Measurements from ENCODE around the gene SLC35B2.

The SLC35B2 gene

DNA sequence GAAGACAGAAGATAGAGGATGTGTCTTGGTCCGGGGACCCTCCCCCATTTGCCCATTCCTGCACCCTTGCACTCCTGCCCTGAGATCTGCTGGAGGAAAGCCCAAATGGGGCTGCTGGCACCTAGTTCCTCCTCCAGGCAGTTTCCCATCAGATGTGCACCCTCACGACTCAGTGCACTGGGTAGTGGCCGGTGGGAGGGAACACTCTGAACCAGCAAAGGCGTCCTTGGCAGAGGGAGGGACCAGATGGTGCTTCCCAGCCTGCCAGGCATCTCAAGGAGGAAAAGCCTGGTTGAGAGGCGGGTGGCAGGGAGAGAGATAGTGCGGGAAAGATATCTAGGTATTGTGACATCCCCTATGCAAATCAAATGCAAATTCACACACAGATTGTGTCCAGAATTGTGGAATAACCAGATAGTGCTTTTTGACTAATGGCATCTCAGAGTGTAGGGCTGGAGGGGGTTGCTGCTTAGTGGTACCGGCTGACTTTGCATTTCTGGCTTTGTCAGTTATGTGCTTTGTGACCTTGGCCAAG lies 32.5 kb upstream of the SLC35B2 start:
- no peak for DNase-seq
- in situ Hi-C loops (cut with HindIII; ENCODE audit: low pct_ligation_motif_present, low pct_unique_long_range_greater_than_20kb, low sequenced_read_pairs): no loop called here

DNA sequence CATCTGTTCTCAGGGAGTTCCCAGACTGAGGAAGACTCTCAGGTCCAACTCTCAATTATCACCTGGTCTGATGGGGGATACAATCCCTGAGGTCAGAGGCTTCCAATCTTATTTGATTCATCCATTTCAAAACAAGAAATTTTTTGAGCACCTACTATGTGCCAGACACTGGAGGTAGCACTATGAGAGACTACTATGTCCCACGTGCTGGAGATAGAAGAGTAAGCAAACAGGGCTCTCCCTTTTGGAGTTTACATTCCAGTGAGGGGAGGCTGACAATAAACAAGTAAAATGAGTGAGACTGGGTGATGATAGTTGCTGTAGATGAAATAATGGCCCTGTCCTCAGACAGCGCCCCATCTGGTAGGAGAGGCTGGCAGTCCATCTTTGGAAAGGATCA lies 29.4 kb upstream of the SLC35B2 start:
- no peak for DNase-seq
- in situ Hi-C loops (cut with HindIII; ENCODE audit: low pct_ligation_motif_present, low pct_unique_long_range_greater_than_20kb, low sequenced_read_pairs): no loop called here

- in situ Hi-C loops (cut with HindIII; ENCODE audit: low pct_ligation_motif_present, low pct_unique_long_range_greater_than_20kb, low sequenced_read_pairs): no loop called here
Observed at GRCh38 chr6:44286285-44286565, 28.9 kb upstream of the SLC35B2 start.

GRCh38 chr6:44285552-44286284 lies 28.4 kb upstream of the SLC35B2 start:
- peak; percentile 40 for DNase-seq
- in situ Hi-C loops (cut with HindIII; ENCODE audit: low pct_ligation_motif_present, low pct_unique_long_range_greater_than_20kb, low sequenced_read_pairs): no loop called here

More at GRCh38 chr6:44286285-44286565, 28.9 kb upstream of the SLC35B2 start:
- DNase-seq: no peak

- DNase-seq: no peak
- in situ Hi-C loops (cut with HindIII; ENCODE audit: low pct_ligation_motif_present, low pct_unique_long_range_greater_than_20kb, low sequenced_read_pairs): no loop called here
Observed at GRCh38 chr6:44284867-44285266, 27.5 kb upstream of the SLC35B2 start.

DNA sequence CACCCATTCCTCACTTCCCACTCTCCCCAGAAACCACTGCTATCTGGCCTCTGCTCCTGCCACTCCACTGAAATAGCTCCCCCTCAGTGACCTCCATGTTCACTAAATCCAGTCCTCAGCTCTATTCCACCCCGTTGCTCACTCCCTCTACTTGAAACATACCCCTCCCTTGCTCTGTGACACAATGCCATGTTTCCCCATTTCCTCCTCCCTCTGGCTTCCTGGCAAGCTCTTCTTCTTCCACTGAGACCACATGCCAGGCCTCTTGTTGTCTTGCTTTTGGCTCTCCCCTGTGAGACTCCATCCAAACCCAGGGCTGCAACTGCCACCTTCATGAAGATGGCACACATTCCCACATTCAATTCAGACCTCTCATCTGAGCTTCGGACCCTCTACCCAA lies 26.8 kb upstream of the SLC35B2 start:
- no peak for DNase-seq
- in situ Hi-C loops (cut with HindIII; ENCODE audit: low pct_ligation_motif_present, low pct_unique_long_range_greater_than_20kb, low sequenced_read_pairs): no loop called here

DNA sequence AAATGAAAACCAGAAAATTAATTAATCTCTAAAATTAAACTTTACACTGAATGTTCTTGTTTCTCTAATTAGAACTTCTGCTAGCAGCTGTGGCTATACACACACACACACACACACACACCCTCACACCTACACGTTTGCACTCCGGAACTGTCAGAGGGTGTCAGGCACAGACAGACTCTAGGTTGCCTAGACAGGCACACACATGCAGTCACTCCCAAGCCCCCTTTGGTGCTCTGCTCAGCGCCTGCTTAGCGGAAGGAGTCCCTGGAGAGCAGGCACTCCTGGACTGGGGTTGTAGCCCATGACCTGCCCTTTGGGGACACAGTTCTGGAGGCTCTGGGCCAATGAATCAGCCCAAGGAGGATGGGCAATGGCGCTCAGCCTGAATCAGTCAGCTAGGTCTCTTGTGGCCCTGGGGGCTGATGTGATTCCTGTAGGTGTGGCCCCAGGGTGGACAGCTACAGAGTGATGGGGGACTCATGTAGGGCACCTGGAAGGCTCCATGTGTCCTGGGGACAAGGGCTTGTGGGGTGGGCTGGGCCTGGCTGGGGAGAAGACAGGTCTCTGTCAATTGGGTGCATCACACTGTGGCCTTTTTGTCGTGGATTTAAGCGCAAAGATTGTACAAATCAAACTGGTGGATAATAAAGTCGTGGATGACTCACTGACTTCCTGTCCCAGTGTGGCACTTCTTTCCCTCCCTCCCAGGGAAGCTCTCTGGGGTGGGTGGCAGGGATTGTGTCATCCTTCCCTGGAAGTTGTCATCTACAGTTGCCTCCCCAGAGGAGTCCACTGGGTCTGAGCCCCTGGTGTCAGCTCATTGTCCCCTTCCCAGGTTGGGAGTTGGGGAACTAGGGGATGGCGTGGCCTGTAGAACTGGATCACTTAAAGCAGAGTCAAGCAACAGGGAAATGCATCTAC lies 21.7 kb upstream of the SLC35B2 start:
- in situ Hi-C loops (cut with HindIII; ENCODE audit: low pct_ligation_motif_present, low pct_unique_long_range_greater_than_20kb, low sequenced_read_pairs): no loop called here
- no peak for DNase-seq

DNA sequence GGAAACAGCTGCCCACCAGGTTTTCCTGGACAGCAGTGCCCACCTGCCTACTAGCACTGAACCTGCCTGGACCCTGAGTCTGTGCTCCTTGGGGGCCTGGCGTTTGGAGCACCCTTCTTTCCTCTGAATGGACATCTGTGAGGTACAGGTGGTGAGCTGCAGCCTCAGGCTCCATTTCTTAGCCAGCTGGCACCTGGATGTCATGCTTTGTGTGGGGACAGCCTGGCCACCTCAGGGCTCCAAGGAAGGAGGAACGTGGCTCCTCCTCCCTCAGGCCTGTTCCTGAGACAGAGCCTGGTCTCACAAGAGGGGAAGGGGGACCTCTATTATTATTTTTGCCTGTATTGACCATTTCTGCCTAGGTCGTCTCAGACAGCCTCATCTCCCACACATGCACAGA lies 21.0 kb upstream of the SLC35B2 start:
- DNase-seq: no peak
- in situ Hi-C loops (cut with HindIII; ENCODE audit: low pct_ligation_motif_present, low pct_unique_long_range_greater_than_20kb, low sequenced_read_pairs): no loop called here

GRCh38 chr6:44277763-44278162 lies 20.4 kb upstream of the SLC35B2 start:
- in situ Hi-C loops (cut with HindIII; ENCODE audit: low pct_ligation_motif_present, low pct_unique_long_range_greater_than_20kb, low sequenced_read_pairs): no loop called here
- no peak for DNase-seq

- in situ Hi-C loops (cut with HindIII; ENCODE audit: low pct_ligation_motif_present, low pct_unique_long_range_greater_than_20kb, low sequenced_read_pairs): no loop called here
- DNase-seq: no peak
Observed at GRCh38 chr6:44276667-44277640, 19.6 kb upstream of the SLC35B2 start.

DNA sequence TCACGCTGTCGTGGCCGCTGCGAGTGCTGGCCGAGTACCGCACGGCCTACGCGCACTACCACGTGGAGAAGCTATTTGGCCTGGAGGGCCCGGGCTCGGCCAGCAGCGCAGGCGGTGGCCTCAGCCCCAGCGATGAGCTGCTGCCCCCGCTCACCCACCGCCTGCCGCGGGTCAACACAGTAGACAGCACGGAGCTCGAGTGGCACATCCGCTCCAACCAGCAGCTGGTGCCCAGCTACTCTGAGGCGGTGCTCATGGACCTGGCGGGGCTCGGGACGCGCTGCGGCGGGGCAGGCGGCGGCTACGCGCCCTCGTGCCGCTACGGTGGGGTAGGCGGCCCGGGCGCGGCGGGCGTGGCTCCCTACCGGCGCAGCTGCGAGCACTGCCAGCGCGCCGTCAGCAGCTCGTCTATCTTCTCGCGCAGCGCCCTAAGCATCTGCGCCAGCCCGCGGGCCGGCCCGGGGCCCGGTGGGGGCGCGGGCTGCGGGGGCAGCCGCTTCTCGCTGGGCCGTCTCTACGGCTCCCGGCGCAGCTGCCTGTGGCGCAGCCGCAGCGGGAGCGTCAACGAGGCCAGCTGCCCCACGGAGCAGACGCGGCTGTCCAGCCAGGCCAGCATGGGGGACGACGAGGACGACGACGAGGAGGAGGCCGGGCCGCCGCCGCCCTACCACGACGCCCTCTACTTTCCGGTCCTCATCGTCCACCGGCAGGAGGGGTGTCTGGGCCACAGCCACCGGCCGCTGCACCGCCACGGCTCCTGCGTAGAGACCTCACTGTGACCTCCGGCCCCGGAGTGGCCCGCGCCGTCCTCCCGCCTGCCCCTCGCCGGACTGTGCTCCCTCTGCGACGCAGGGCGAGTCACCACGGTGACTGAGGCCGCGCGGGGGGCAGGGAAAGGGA lies 18.7 kb upstream of the SLC35B2 start:
- in situ Hi-C loops (cut with HindIII; ENCODE audit: low pct_ligation_motif_present, low pct_unique_long_range_greater_than_20kb, low sequenced_read_pairs): no loop called here
- DNase-seq: no peak

DNA sequence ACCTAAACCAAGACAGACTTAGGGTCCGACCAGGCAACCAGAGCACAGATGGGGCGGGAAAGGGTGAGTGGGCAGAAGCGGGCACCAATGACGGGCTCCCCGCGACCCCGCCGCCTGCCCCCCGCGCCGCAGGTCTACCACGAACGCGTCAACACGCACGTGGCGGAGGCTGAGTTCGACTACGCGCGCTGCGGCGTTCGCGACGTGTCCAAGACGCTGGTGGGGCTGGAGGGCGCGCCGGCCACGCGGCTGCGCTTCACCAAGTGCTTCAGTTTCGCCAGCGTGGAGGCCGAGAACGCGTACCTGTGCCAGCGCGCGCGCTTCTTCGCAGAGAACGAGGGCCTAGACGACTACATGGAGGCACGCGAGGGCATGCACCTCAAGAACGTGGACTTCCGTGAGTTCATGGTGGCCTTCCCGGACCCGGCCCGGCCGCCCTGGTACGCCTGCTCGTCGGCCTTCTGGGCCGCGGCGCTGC lies 18.0 kb upstream of the SLC35B2 start:
- in situ Hi-C loops (cut with HindIII; ENCODE audit: low pct_ligation_motif_present, low pct_unique_long_range_greater_than_20kb, low sequenced_read_pairs): no loop called here
- no peak for DNase-seq

DNA sequence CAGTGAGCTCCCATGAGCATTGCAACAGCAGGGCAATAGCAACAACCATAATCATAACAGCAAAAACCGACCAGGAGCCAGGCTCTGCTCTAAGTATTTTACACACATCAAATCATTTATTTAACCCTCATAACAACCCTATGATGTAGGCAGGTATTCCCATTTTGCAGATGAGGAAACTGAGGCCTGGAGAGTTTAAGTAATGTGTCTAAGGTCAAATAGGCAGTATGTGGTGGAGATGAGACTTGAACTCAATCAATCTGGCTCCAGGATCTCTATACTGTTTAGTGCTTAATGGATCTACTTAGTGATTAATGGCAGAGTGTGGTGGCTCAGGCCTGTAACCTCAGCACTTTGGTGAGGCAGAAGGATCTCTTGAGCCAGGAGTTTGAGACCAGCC lies 16.3 kb upstream of the SLC35B2 start:
- in situ Hi-C loops (cut with HindIII; ENCODE audit: low pct_ligation_motif_present, low pct_unique_long_range_greater_than_20kb, low sequenced_read_pairs): no loop called here
- no peak for DNase-seq

DNA sequence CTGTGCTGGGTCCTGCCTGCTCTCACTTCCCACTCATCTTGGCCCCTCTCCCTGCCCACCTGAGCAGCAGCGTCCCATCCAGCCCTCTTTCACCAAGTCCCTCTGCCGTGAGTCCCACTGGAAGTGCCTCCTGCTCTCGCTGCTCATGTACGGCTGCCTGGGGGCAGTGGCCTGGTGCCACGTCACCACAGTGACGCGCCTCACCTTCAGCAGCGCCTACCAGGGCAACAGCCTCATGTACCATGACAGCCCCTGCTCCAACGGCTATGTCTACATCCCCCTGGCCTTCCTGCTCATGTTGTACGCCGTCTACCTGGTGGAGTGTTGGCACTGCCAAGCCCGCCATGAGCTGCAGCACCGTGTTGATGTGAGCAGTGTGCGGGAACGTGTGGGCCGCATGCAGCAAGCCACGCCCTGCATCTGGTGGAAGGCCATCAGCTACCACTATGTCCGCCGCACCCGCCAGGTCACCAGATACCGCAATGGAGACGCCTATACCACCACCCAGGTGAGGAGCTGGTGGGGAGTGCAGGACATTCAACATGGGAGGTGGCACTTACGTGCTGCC lies 15.8 kb upstream of the SLC35B2 start:
- DNase-seq: no peak
- in situ Hi-C loops (cut with HindIII; ENCODE audit: low pct_ligation_motif_present, low pct_unique_long_range_greater_than_20kb, low sequenced_read_pairs): no loop called here

DNA sequence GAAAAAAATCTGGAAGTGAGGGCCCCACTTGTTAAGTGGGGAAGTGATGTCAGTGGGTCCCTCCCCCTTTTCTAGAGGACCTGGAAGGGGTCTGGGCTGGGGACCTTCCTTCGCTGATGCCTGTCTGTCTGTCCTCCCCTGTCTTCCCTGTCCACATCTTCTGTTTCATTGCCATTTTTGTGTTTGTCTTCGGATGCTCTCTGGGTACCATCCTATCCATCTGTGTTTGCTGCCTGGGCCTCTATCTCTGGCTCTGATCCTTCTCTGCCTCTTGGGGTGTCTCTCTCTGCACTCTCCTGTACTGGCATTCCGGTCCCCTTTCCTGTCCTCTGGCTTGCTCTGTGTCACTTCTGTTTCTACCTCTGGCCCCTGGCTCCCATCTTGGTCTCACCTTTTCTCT lies 15.2 kb upstream of the SLC35B2 start:
- DNase-seq: no peak
- in situ Hi-C loops (cut with HindIII; ENCODE audit: low pct_ligation_motif_present, low pct_unique_long_range_greater_than_20kb, low sequenced_read_pairs): no loop called here

- DNase-seq: no peak
- in situ Hi-C loops (cut with HindIII; ENCODE audit: low pct_ligation_motif_present, low pct_unique_long_range_greater_than_20kb, low sequenced_read_pairs): no loop called here
Observed at GRCh38 chr6:44271914-44272313, 14.6 kb upstream of the SLC35B2 start.

DNA sequence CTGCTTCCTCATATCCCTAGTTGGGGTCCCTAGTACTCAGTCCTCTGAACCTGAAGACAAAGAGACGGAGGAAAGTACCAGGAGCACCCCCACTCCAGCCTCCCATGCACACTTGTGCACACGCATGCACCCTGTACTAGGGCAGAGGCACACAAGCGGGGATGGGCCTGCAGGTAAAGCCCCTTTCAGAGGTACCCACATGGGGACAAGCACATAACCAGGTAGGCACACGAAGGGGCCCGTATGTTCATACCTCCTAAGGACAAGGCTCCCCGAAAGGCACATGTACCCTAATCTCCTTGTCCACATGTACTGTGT lies 14.0 kb upstream of the SLC35B2 start:
- no peak for DNase-seq
- in situ Hi-C loops (cut with HindIII; ENCODE audit: low pct_ligation_motif_present, low pct_unique_long_range_greater_than_20kb, low sequenced_read_pairs): no loop called here

Data from ACHN (cell line).